Transverse colon (tissue), 4 donors: Measurements from ENCODE around the gene EFNA1. TPM values are rescaled to one million over a fixed set of nuclear protein-coding genes. Genes with fewer than 3 reads are reported as not detected.

ENCODE experiments used
- small RNA-seq, 4 donors: library from RNA; depleted of rRNA; stranded (forward); fragments of <200 nt; gene quantifications; one replicate each; pipeline ENCODE3, GENCODE V24; 2016
- total RNA-seq, 4 donors: library from RNA; depleted of rRNA; stranded (reverse); fragments of >200 nt; gene quantifications; one replicate each; pipeline ENCODE4 v1.1.0, GENCODE V29; 2016

Gene EFNA1
- total RNA-seq, 4 donors from 2014 or later = 18.5 to 108 (median 62.7) TPM

Small RNA genes lying within 50 kb of the gene (small RNA-seq; reads per million reads assigned to genes)
- gene HMGN2P18 (0 reads per million in 4 donors), gene RF00019 (0 reads per million in 4 donors)

Other genes starting within 250 kb of the EFNA1 start
- gene PMVK, start 191.2 kb upstream of the EFNA1 start, total RNA-seq = 10 to 100 TPM in 3 of 4 donors, 1 to 10 TPM in 1; 6.0 to 19.9 (median 13.1) TPM
- gene PBXIP1, start 171.8 kb upstream of the EFNA1 start, total RNA-seq = 10 to 100 TPM; 54.1 to 94.1 (median 83.6) TPM
- gene PYGO2, start 166.1 kb upstream of the EFNA1 start, total RNA-seq = 10 to 100 TPM; 23.3 to 63.7 (median 29.0) TPM
- 100 to 1,000 TPM in 2 of 4 donors, 10 to 100 TPM in 2; 71.1 to 149 (median 92.0) TPM for gene SHC1, start 157.1 kb upstream of the EFNA1 start, total RNA-seq
- 10 to 100 TPM in 3 of 4 donors, not detected in 1; 28.9 to 41.4 (median 35.2) TPM for gene CKS1B, start 153.2 kb upstream of the EFNA1 start, total RNA-seq
- 10 to 100 TPM; 32.7 to 42.4 (median 36.0) TPM for gene FLAD1, start 144.5 kb upstream of the EFNA1 start, total RNA-seq
- gene LENEP, start 134.3 kb upstream of the EFNA1 start, total RNA-seq = not detected
- 100 to 1,000 TPM in 3 of 4 donors, 10 to 100 TPM in 1; 85.2 to 513 (median 272) TPM for gene ZBTB7B, start 125.1 kb upstream of the EFNA1 start, total RNA-seq
- 1 to 10 TPM in 3 of 4 donors, not detected in 1; 1.9 to 4.6 (median 4.5) TPM for gene DCST2, start 94.1 kb upstream of the EFNA1 start, total RNA-seq
- gene DCST1, start 94.1 kb upstream of the EFNA1 start, total RNA-seq = under 1 TPM in 2 of 4 donors, not detected in 2; 0.32 to 0.41 TPM
- 100 to 1,000 TPM in 3 of 4 donors, 10 to 100 TPM in 1; 90.6 to 196 (median 115) TPM for gene ADAM15, start 76.6 kb upstream of the EFNA1 start, total RNA-seq
- gene EFNA4, start 64.1 kb upstream of the EFNA1 start, total RNA-seq = 10 to 100 TPM; 18.3 to 57.2 (median 37.2) TPM
- 1 to 10 TPM; 3.4 to 7.9 (median 7.2) TPM for gene EFNA3, start 49.0 kb upstream of the EFNA1 start, total RNA-seq
- gene SLC50A1, start 8.0 kb downstream of the EFNA1 start, total RNA-seq = 100 to 1,000 TPM in 1 of 4 donors, 10 to 100 TPM in 2, 1 to 10 TPM in 1; 5.2 to 199 (median 44.4) TPM
- 100 to 1,000 TPM in 1 of 4 donors, 10 to 100 TPM in 2, 1 to 10 TPM in 1; 7.2 to 130 (median 62.6) TPM for gene DPM3, start 12.7 kb downstream of the EFNA1 start, total RNA-seq
- gene KRTCAP2, start 45.4 kb downstream of the EFNA1 start, total RNA-seq = 100 to 1,000 TPM; 106 to 240 (median 131) TPM
- gene TRIM46, start 46.0 kb downstream of the EFNA1 start, total RNA-seq = under 1 TPM in 2 of 4 donors, not detected in 2; 0.41 to 0.48 TPM
- gene THBS3, start 80.0 kb downstream of the EFNA1 start, total RNA-seq = 10 to 100 TPM; 19.2 to 37.8 (median 27.0) TPM
- gene MTX1, start 80.8 kb downstream of the EFNA1 start, total RNA-seq = 10 to 100 TPM; 24.3 to 64.0 (median 46.0) TPM
- gene ENTREP3, start 127.6 kb downstream of the EFNA1 start, total RNA-seq = 10 to 100 TPM in 3 of 4 donors, 1 to 10 TPM in 1; 9.0 to 21.9 (median 15.7) TPM
- 10 to 100 TPM in 3 of 4 donors, 1 to 10 TPM in 1; 7.8 to 61.3 (median 35.2) TPM for gene SCAMP3, start 134.5 kb downstream of the EFNA1 start, total RNA-seq
- gene CLK2, start 145.6 kb downstream of the EFNA1 start, total RNA-seq = 10 to 100 TPM; 31.9 to 92.9 (median 51.5) TPM
- 10 to 100 TPM; 13.0 to 34.0 (median 22.2) TPM for gene HCN3, start 149.6 kb downstream of the EFNA1 start, total RNA-seq
- 1 to 10 TPM in 1 of 4 donors, under 1 TPM in 2, not detected in 1; 0.40 to 5.6 (median 0.64) TPM for gene PKLR, start 173.6 kb downstream of the EFNA1 start, total RNA-seq
- gene FDPS, start 181.0 kb downstream of the EFNA1 start, total RNA-seq = 100 to 1,000 TPM in 2 of 4 donors, 10 to 100 TPM in 2; 73.7 to 158 (median 104) TPM
- 100 to 1,000 TPM in 1 of 4 donors, 10 to 100 TPM in 3; 43.4 to 121 (median 65.5) TPM for gene RUSC1, start 193.0 kb downstream of the EFNA1 start, total RNA-seq